LNCaP clone FGC (cell line): Measurements from ENCODE around the gene CACNA1B.

Source experiments
- DNase-seq: peaks from one replicate; pipeline ENCODE4 v3.0.0-alpha.2; 2011; ENCODE audit warnings: low read depth
- H3K4me3 ChIP-seq: 2 replicates; pipeline ENCODE4 v1.5.1; 2011; ENCODE audit warnings: mild to moderate bottlenecking, low read depth, low read length, control low read depth
- TF ChIP-seq, protein P1 (sequence below): IDR thresholded peaks from 2 replicates; pipeline ENCODE4 v1.5.1; 2012; ENCODE audit warnings: mild to moderate bottlenecking; ENCODE audit not compliant: control insufficient read depth, insufficient read depth; ENCODE audit errors: extremely low read depth

CACNA1B gene

DNA sequence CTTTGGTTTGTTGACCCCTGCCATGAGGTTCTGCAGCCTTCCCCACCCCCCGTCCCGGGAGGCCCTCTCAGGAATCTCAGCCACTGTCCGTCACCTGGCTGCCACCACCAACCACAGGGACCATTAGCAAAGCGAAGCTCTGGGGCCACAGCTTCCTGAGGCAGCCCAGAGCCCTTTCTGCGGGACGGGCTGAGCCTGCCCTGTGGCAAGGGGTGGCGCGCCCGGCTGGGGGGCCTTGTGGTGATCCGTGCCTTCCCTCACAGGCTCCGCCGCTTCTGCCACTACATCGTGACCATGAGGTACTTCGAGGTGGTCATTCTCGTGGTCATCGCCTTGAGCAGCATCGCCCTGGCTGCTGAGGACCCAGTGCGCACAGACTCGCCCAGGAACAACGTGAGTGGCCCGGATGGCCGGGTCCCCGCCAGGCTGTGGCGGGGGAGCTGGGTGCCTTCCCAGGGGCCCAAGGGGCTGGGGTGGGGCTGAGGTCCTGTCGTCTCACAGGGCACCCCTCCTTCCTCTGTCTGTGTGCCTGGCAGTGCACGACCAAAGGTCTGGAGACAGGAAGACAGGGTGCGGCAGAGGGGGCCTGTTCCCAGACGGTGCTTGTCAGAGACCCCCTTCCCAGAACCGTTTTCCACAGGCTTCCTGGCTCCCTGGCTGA lies 169.2 kb downstream of the CACNA1B start:
- TF ChIP-seq, protein P1, sequence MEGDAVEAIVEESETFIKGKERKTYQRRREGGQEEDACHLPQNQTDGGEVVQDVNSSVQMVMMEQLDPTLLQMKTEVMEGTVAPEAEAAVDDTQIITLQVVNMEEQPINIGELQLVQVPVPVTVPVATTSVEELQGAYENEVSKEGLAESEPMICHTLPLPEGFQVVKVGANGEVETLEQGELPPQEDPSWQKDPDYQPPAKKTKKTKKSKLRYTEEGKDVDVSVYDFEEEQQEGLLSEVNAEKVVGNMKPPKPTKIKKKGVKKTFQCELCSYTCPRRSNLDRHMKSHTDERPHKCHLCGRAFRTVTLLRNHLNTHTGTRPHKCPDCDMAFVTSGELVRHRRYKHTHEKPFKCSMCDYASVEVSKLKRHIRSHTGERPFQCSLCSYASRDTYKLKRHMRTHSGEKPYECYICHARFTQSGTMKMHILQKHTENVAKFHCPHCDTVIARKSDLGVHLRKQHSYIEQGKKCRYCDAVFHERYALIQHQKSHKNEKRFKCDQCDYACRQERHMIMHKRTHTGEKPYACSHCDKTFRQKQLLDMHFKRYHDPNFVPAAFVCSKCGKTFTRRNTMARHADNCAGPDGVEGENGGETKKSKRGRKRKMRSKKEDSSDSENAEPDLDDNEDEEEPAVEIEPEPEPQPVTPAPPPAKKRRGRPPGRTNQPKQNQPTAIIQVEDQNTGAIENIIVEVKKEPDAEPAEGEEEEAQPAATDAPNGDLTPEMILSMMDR = no peak
- DNase-seq = no peak
- H3K4me3 ChIP-seq = no peak overlapping the region

DNA sequence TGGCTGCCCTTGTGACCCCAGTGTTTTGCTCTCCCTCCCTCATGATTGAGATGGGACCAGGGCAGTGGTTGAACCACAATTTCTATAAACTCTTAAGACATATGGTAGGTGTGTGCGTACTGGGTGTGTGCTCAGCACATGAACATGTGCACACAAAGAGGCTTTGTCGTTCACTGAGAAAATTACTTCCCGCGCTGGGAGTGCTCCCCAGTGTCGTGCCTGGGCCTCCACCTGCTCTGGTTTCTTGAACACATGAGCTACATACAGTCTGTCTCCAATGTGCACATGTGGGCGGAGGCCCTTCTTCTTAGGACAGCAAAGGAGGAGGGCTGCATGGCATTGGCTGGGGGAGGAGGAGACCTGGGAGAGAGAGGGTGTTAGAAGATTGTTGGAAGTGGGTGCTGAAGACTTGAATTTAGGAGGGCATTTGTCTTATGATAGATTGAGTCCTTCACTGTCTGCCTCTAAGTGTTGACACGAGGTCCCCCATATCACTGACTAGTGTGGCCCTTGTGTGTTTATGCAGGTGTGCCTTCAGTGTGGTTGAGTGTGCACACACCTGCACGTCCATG lies 170.0 kb downstream of the CACNA1B start:
- DNase-seq = no peak
- TF ChIP-seq, protein P1 = no peak
- no peak overlapping the region for H3K4me3 ChIP-seq

- no peak overlapping the region for H3K4me3 ChIP-seq
- DNase-seq = no peak
- TF ChIP-seq, protein P1 = no peak
Observed at GRCh38 chr9:138048184-138048583, 170.6 kb downstream of the CACNA1B start.

GRCh38 chr9:138049085-138049778 lies 171.7 kb downstream of the CACNA1B start:
- no peak for DNase-seq

DNA sequence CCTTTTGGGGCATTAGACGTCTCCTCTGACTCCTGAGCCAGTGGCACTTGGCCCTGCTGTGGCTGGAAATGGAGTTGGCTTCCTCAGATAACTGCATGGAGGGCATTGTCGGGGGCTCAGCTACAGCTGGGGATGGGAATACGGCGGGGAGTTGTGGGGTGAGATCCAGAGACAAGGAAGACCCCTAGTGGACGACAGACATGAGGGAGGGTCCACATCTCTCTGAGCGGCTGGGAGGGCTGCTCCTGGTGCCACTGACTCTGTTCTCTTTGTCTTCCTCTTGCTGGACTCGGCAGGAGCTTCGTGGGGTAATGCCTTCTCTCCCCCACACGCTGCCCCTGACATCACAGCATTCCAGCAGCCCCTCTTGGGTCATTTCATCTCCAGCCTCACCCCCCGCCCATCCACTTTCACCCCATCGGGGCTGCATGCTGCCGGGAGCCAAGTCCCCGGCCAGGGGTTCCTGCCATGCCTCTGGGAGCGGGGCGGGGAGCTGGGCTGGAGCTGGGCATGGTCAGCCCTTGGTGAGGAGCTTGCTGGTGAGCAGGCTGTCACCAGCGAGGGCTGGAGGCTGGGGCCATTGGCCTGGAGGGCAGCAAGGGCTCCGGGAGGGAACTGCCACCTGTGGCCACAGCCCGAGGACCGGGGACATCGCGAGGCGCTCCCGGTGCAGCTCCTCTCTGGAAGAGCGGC lies 172.3 kb downstream of the CACNA1B start:
- no peak overlapping the region for H3K4me3 ChIP-seq
- TF ChIP-seq, protein P1 = no peak
- DNase-seq = no peak

More at GRCh38 chr9:138049085-138049778, 171.7 kb downstream of the CACNA1B start:
- TF ChIP-seq, protein P1 = no peak
- H3K4me3 ChIP-seq = no peak overlapping the region

DNA sequence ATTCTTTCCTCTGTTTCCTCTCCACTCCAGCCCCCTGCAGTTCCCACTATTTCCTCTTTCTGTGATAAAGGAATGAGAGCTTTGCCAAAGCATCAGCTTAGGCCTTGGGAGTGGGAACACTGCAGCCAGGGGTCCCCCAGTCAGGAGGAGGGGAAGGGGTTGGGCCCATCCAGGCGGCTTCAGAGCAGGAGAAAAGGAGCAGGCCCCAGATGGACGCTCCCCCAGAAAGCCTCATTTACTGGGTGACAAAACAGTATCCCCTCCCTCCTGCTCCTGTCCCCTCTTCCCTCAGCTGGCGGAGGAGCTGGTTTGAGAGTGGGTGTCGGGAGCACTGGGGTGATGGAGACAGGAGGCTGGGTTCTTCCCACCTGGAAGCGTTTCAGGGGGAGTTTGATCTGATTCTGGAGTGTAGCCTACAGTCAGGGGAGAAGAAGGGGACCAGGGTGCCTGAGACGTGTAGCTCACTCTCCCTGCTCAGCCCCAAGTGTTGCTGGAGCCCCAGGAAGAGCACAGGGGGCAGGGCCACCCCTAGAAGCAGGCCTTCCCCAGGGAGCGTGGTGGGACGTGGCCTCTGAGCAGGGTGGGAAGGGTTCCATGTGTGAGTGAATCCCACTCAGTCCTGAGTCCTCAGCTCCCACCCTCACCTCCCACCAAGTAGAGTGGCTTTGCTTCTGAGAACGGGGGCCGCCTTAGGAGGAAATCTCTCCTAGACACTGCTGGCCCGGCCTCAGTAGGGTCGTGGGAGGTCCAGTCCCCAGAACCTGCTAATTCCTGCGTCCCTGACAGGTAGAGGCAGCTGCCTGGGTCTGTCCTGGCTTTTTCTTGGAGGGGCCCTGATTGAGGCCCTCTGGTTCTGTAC lies 173.1 kb downstream of the CACNA1B start:
- H3K4me3 ChIP-seq = no peak overlapping the region
- TF ChIP-seq, protein P1 = no peak
- no peak for DNase-seq
